ENCODE results near the gene ZNF716.
"Not testable (repeated sequence)": the region's sequence is repeated elsewhere in the genome, so short reads cannot be mapped to it uniquely, and the experiment has no call there.

ZNF716 gene

GRCh38 chr7:57426629-57427003 lies 23.4 kb upstream of the ZNF716 start:
- no peak for DNase-seq (ENCODE audit: low spot score)

- DNase-seq (ENCODE audit: low spot score), result no peak
Measured at GRCh38 chr7:57427146-57427545, 22.8 kb upstream of the ZNF716 start.

- DNase-seq (ENCODE audit: low spot score), result no peak
Measured at GRCh38 chr7:57427594-57427993, 22.4 kb upstream of the ZNF716 start.

GRCh38 chr7:57432583-57432982 lies 17.4 kb upstream of the ZNF716 start:
- DNase-seq (ENCODE audit: low spot score), result no peak

GRCh38 chr7:57437581-57437980 lies 12.4 kb upstream of the ZNF716 start:
- no peak for DNase-seq (ENCODE audit: low spot score)

GRCh38 chr7:57438244-57438643 lies 11.7 kb upstream of the ZNF716 start:
- no peak for DNase-seq (ENCODE audit: low spot score)

- DNase-seq (ENCODE audit: low spot score), result no peak
Measured at GRCh38 chr7:57443567-57443966, 6.4 kb upstream of the ZNF716 start.

- not testable (repeated sequence) for DNase-seq (ENCODE audit: low spot score)
Measured at GRCh38 chr7:57469186-57469828, 19.3 kb downstream of the ZNF716 start.

GRCh38 chr7:57480304-57480703 lies 30.3 kb downstream of the ZNF716 start:
- DNase-seq (ENCODE audit: low spot score), result not testable (repeated sequence)

GRCh38 chr7:57485022-57485421 lies 35.0 kb downstream of the ZNF716 start:
- DNase-seq (ENCODE audit: low spot score), result not testable (repeated sequence)

- no peak for DNase-seq (ENCODE audit: low spot score)
Measured at GRCh38 chr7:57487957-57488356, 38.0 kb downstream of the ZNF716 start.

GRCh38 chr7:57495111-57495510 lies 45.1 kb downstream of the ZNF716 start:
- not testable (repeated sequence) for DNase-seq (ENCODE audit: low spot score)

- no peak for DNase-seq (ENCODE audit: low spot score)
Measured at GRCh38 chr7:57496395-57496794, 46.4 kb downstream of the ZNF716 start.

- no peak for DNase-seq (ENCODE audit: low spot score)
Measured at GRCh38 chr7:57505176-57505575, 55.2 kb downstream of the ZNF716 start.
